ENCODE data around the gene PEAR1. TPM values are rescaled to one million over a fixed set of nuclear protein-coding genes. Genes with fewer than 3 reads are reported as not detected.

The PEAR1 gene
- total RNA-seq, 1 experiment from 2014 or later: 0.39 TPM

GRCh38 chr1:156923670-156924477 lies 30.4 kb downstream of the PEAR1 start:
- Histone ChIP-seq H2BK15ac (ENCODE audit: low read depth, low read length) (no peak overlapping the region), H3K4me1 (ENCODE audit: insufficient read depth, low read length) (no peaks in the 10 kb centered on the region), H2BK120ac (ENCODE audit: low read depth, low read length, poor library complexity, severe bottlenecking) (no peak overlapping the region), H3K4ac (ENCODE audit: low read depth, low read length) (no peak overlapping the region), H3K14ac (ENCODE audit: insufficient read depth, low read length) (no peak overlapping the region), H3K23me2 (ENCODE audit: insufficient read length, low read depth, low read length, poor library complexity, severe bottlenecking) (peaks cover 16% of the 10 kb centered on the region), H3K9me3 (ENCODE audit: control insufficient read depth, low read depth, low read length) (no peaks in the 10 kb centered on the region), H4K5ac (ENCODE audit: insufficient read length, low read depth, low read length) (no peak overlapping the region), H3K27ac (ENCODE audit: insufficient read length, low read depth, low read length) (no peak overlapping the region), H4K20me1 (ENCODE audit: control insufficient read depth, insufficient read depth, insufficient read length) (no peaks in the 10 kb centered on the region), H3K4me2 (ENCODE audit: insufficient read depth, insufficient read length, low read length) (peak overlapping the region; percentile 36), H4K8ac (replicated peaks; ENCODE audit: insufficient read length, low read depth, low read length) (no peak overlapping the region), H2AFZ (ENCODE audit: low read length) (no peak overlapping the region), H2BK12ac (ENCODE audit: insufficient read length, low read depth, low read length) (no peak overlapping the region), H2AK5ac (ENCODE audit: insufficient read length, low read length) (no peak overlapping the region), H2BK20ac (ENCODE audit: low read depth, low read length, poor library complexity, severe bottlenecking) (no peak overlapping the region), H3K18ac (ENCODE audit: insufficient read length, low read depth, low read length) (no peak overlapping the region), H3K56ac (ENCODE audit: insufficient read length, low read depth, low read length) (no peak overlapping the region), H3K79me1 (ENCODE audit: insufficient read depth, low read depth, low read length, poor library complexity, severe bottlenecking) (no peaks in the 10 kb centered on the region), H3K79me2 (ENCODE audit: insufficient read depth, low read length) (no peaks in the 10 kb centered on the region), H4K91ac (ENCODE audit: insufficient read length, low read depth, low read length) (no peak overlapping the region), H3T11ph (ENCODE audit: low read length) (no peak overlapping the region), H3K23ac (ENCODE audit: insufficient read length, low read depth, low read length) (no peak overlapping the region), H2BK5ac (ENCODE audit: insufficient read length, low read length) (no peak overlapping the region), H3K27me3 (ENCODE audit: insufficient read depth, low read length) (peaks cover 73% of the 10 kb centered on the region), H3K9ac (ENCODE audit: extremely low read depth, insufficient read length, low read length) (no peak overlapping the region)
- H3K27ac Mint-ChIP-seq: no peak overlapping the region
- H3K4me1 Mint-ChIP-seq: peaks cover 21 to 40% of the 10 kb centered on the region in 2 experiments
- H3K27me3 Mint-ChIP-seq (ENCODE audit: low read depth): peaks cover 100% of the 10 kb centered on the region
- DNase-seq: peak; percentile 42
- no peaks in the 10 kb centered on the region; a peak in 1 of 7 replicates for H3K36me3 Mint-ChIP-seq (ENCODE audit: insufficient read depth in 1 of 3, low read depth in 3 of 3)
- TF ChIP-seq, protein P1, sequence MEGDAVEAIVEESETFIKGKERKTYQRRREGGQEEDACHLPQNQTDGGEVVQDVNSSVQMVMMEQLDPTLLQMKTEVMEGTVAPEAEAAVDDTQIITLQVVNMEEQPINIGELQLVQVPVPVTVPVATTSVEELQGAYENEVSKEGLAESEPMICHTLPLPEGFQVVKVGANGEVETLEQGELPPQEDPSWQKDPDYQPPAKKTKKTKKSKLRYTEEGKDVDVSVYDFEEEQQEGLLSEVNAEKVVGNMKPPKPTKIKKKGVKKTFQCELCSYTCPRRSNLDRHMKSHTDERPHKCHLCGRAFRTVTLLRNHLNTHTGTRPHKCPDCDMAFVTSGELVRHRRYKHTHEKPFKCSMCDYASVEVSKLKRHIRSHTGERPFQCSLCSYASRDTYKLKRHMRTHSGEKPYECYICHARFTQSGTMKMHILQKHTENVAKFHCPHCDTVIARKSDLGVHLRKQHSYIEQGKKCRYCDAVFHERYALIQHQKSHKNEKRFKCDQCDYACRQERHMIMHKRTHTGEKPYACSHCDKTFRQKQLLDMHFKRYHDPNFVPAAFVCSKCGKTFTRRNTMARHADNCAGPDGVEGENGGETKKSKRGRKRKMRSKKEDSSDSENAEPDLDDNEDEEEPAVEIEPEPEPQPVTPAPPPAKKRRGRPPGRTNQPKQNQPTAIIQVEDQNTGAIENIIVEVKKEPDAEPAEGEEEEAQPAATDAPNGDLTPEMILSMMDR (conservative IDR thresholded peaks at IDR 0.05): no peak
- WGBS (ENCODE audit: extremely low coverage, insufficient read length, low lambda C conversion rate): no CpG with 5 or more reads among the region's 64 CpGs
- peak overlapping the region; percentile 48 to 83 for H3K4me3 Mint-ChIP-seq
- peaks cover 0 to 3% of the 10 kb centered on the region in 2 experiments; a peak in 1 of 5 replicates for H3K9me3 Mint-ChIP-seq
